ENCODE data around the gene CEP170B. TPM values are rescaled to one million over a fixed set of nuclear protein-coding genes. Genes with fewer than 3 reads are reported as not detected.

CEP170B gene
- total and polyA plus RNA-seq, 2 donors from 2014 or later: 8.1 to 42.4 TPM

GRCh38 chr14:104858811-104859426 lies 6.1 kb upstream of the CEP170B start:
- Histone ChIP-seq H3K4me3 (ENCODE audit: low read length in 3 of 3) (no peak overlapping the region), H3K9ac (ENCODE audit: low read length in 3 of 3) (no peak overlapping the region), H3K36me3 (ENCODE audit: control insufficient read depth in 2 of 3, insufficient read depth in 3 of 3, low read length in 3 of 3) (no peaks in the 10 kb centered on the region), H3K4me1 (ENCODE audit: control insufficient read depth in 2 of 3, insufficient read depth in 2 of 3, low read depth in 1 of 3, low read length in 3 of 3) (peaks cover 0 to 4% (median 3%) of the 10 kb centered on the region in 3 donors), H3K9me3 (ENCODE audit: control insufficient read depth in 2 of 3, insufficient read depth in 1 of 3, low read length in 3 of 3) (no peaks in the 10 kb centered on the region), H3K27ac (ENCODE audit: low read depth in 2 of 2, low read length in 2 of 2) (no peak overlapping the region), H3K27me3 (ENCODE audit: control insufficient read depth, insufficient read depth, low read length) (peaks cover 2% of the 10 kb centered on the region)
- intact Hi-C loops (cut with DNase I): no loop called here
- TF ChIP-seq CTCF (IDR thresholded peaks at IDR 0.05; ENCODE audit: borderline replicate concordance, extremely low read depth, insufficient read depth): no peak
- DNase-seq (peak in 1 of 5 donors; percentile 6), FAIRE-seq (no peak)

GRCh38 chr14:104859900-104860299 lies 5.2 kb upstream of the CEP170B start:
- intact Hi-C loops (cut with DNase I): no loop called here
- FAIRE-seq (no peak), DNase-seq (peak in 1 of 5 donors; percentile 18)
- Histone ChIP-seq H3K36me3 (ENCODE audit: control insufficient read depth in 2 of 3, insufficient read depth in 3 of 3, low read length in 3 of 3) (no peaks in the 10 kb centered on the region), H3K4me1 (ENCODE audit: control insufficient read depth in 2 of 3, insufficient read depth in 2 of 3, low read depth in 1 of 3, low read length in 3 of 3) (peaks cover 0 to 5% (median 4%) of the 10 kb centered on the region in 3 donors), H3K4me3 (ENCODE audit: low read length in 3 of 3) (no peak overlapping the region), H3K27ac (ENCODE audit: low read depth in 2 of 2, low read length in 2 of 2) (no peak overlapping the region), H3K9ac (ENCODE audit: low read length in 3 of 3) (no peak overlapping the region), H3K27me3 (ENCODE audit: control insufficient read depth, insufficient read depth, low read length) (peaks cover 2% of the 10 kb centered on the region), H3K9me3 (ENCODE audit: control insufficient read depth in 2 of 3, insufficient read depth in 1 of 3, low read length in 3 of 3) (no peaks in the 10 kb centered on the region)
- TF ChIP-seq CTCF (IDR thresholded peaks at IDR 0.05; ENCODE audit: borderline replicate concordance, extremely low read depth, insufficient read depth): no peak

- Histone ChIP-seq H3K4me1 (ENCODE audit: control insufficient read depth in 2 of 3, insufficient read depth in 2 of 3, low read depth in 1 of 3, low read length in 3 of 3) (peaks cover 0 to 5% (median 4%) of the 10 kb centered on the region in 3 donors), H3K9ac (ENCODE audit: low read length in 3 of 3) (no peak overlapping the region), H3K4me3 (ENCODE audit: low read length in 3 of 3) (no peak overlapping the region), H3K27me3 (ENCODE audit: control insufficient read depth, insufficient read depth, low read length) (peaks cover 2% of the 10 kb centered on the region), H3K27ac (ENCODE audit: low read depth in 2 of 2, low read length in 2 of 2) (no peak overlapping the region), H3K36me3 (ENCODE audit: control insufficient read depth in 2 of 3, insufficient read depth in 3 of 3, low read length in 3 of 3) (no peaks in the 10 kb centered on the region), H3K9me3 (ENCODE audit: control insufficient read depth in 2 of 3, insufficient read depth in 1 of 3, low read length in 3 of 3) (no peaks in the 10 kb centered on the region)
- DNase-seq (peak in 1 of 5 donors; percentile 7), FAIRE-seq (no peak)
- intact Hi-C loops (cut with DNase I): no loop called here
- no peak for TF ChIP-seq CTCF (IDR thresholded peaks at IDR 0.05; ENCODE audit: borderline replicate concordance, extremely low read depth, insufficient read depth)
Measured at GRCh38 chr14:104860414-104860813, 4.7 kb upstream of the CEP170B start.
